ENCODE results near the gene OCRL. TPM values are rescaled to one million over a fixed set of nuclear protein-coding genes. Genes with fewer than 3 reads are reported as not detected.

Gene OCRL
- polyA plus RNA-seq, 1 donor = 11.1 TPM

DNA sequence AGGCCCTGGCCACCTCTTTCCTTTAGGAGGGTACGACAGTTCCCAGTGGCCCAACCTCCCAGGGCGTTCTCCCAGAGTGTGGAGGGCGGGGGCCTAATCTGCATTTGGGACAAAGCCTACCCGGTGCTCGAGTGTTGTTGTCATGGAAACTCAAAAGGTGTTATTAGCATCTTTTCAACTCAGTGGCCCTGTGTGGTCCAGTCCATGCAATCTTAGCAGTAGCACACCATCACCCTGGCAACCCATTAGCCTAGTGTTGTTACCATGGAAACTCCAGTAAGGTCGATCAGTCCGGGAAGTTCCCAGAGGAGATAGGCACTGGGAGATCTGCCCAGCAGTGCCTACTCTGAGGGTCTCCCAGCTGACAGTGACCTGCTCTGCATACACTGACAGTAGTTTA, 94.5 kb downstream of the OCRL start:
- no peak for DNase-seq (ENCODE audit: low read depth)

DNA sequence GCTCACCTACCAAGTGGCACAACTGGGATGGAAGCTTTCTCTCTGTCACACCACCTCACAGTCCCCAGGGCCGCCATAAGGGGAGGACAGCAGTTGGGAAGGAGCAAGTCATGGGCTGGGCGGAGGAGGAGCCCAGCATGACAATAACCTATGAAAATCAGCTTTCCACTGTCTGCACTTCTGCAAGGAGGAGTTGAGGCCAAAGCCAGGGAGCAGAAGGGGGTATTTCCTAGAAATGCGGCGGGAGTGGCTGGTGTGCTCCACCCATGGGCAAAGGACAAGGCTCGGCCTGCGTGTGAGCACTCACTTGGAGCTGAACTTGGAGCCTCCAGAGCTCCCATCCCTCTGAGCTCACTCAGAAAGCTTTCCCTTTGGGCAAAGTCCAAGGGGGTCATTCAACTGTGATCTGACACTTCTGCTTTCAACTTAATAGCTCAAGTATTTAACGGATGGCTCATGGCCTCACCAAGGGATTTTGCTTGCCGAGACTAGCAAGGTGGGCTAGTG, 96.2 kb downstream of the OCRL start:
- no peak for DNase-seq (ENCODE audit: low read depth)

- no peak for DNase-seq (ENCODE audit: low read depth)
Measured at GRCh38 chrX:129637217-129638109, 97.4 kb downstream of the OCRL start.

GRCh38 chrX:129638917-129639316, 98.9 kb downstream of the OCRL start:
- no peak for DNase-seq (ENCODE audit: low read depth)

DNA sequence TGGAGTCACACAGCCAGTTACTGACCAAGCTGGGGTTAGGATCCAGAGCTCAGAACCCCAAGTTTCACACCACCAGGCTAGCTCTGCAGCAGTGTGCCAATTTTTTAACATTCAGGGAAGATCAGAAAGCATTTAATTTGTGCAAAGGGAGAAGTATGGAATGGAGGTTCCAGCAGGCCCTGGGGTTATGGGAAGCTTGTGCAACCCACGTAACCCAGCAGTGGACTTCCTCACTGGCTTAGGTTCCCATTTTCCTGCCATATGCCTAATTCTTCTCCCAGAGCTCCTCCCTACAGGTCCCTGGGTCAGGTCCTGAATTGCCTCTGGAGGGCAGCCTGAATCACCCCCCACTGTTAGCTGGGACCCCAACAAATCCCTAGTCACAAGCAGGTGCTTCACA, 100.7 kb downstream of the OCRL start:
- no peak for DNase-seq (ENCODE audit: low read depth)

GRCh38 chrX:129641469-129641868, 101.4 kb downstream of the OCRL start:
- no peak for DNase-seq (ENCODE audit: low read depth)

DNA sequence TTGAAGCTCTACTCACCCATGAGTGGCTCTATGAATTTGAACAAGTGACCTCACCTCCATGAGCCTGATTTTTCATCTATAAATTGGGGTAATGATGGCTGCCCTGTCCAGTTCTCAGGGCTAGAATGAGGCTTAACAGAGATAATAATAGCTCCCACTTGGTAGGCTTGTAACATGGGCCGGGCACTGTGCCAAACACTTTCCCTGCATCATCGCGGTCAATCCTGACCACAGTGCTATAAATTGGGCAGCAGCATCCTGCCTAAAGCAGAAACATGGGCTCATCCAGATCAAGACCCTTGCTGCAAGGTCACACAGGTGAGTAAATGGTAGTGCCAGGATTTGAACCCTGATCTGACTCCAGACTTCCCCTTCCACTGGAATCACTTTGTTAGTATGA, 101.9 kb downstream of the OCRL start:
- no peak for DNase-seq (ENCODE audit: low read depth)

Other genes with a start within 250 kb of the OCRL start
- gene SMARCA1, start 16.8 kb upstream of the OCRL start, polyA plus RNA-seq (ENCODE audit: insufficient read length) = 75.5 TPM
- 6.9 TPM for gene APLN, start 114.7 kb downstream of the OCRL start, polyA plus RNA-seq (ENCODE audit: insufficient read length)
- 3.6 TPM for gene XPNPEP2, start 198.7 kb downstream of the OCRL start, polyA plus RNA-seq (ENCODE audit: insufficient read length)
- gene SASH3, start 239.7 kb downstream of the OCRL start, polyA plus RNA-seq (ENCODE audit: insufficient read length) = 2.3 TPM

Data from forelimb muscle (tissue), 1 donor.